OCI-M1 (cell line): ENCODE results near the gene ZNF620.
"Not testable (repeated sequence)": the region's sequence is repeated elsewhere in the genome, so short reads cannot be mapped to it uniquely, and the experiment has no call there.

ENCODE experiments used
- DNase-seq: peaks from one replicate; lab custom pipeline; 2025; lab: John Stamatoyannopoulos, UW

ZNF620 gene

GRCh38 chr3:40505599-40506462 lies at the start of gene ZNF620:
ZNF620 (plus strand) TSS chr3:40506039; CDS start chr3:40506353, 314 bp downstream.
- peak; percentile 94 for DNase-seq

GRCh38 chr3:40456279-40456939 lies 49.4 kb upstream of the ZNF620 start:
- DNase-seq, result no peak

GRCh38 chr3:40456940-40457823 lies 48.7 kb upstream of the ZNF620 start, which contains the start of gene RPL14:
RPL14 (plus strand) TSS chr3:40457339; CDS start chr3:40457472, 133 bp downstream.
- DNase-seq, result peak; percentile 96

GRCh38 chr3:40458473-40458872 lies 47.4 kb upstream of the ZNF620 start:
- DNase-seq, result no peak

- not testable (repeated sequence) for DNase-seq
These were observed 45.4 kb upstream of the ZNF620 start for GRCh38 chr3:40460481-40460880.

GRCh38 chr3:40461161-40461560 lies 44.7 kb upstream of the ZNF620 start:
- no peak for DNase-seq

GRCh38 chr3:40462838-40463237 lies 43.0 kb upstream of the ZNF620 start:
- DNase-seq, result not testable (repeated sequence)

GRCh38 chr3:40463579-40463978 lies 42.3 kb upstream of the ZNF620 start:
- no peak for DNase-seq

GRCh38 chr3:40464339-40465110 lies 41.3 kb upstream of the ZNF620 start:
- peak; percentile 29 for DNase-seq

GRCh38 chr3:40465111-40465407 lies 40.8 kb upstream of the ZNF620 start:
- no peak for DNase-seq

- DNase-seq, result no peak
These were observed 40.4 kb upstream of the ZNF620 start for GRCh38 chr3:40465456-40465855.

GRCh38 chr3:40468018-40468417 lies 37.8 kb upstream of the ZNF620 start:
- DNase-seq, result no peak

GRCh38 chr3:40470701-40471100 lies 35.1 kb upstream of the ZNF620 start:
- peak; percentile 64 for DNase-seq

GRCh38 chr3:40476478-40477470 lies 29.1 kb upstream of the ZNF620 start, which contains the start of gene ZNF619:
ZNF619 (plus strand) TSS chr3:40477122; CDS start chr3:40477980, 858 bp downstream.
- peak; percentile 85 for DNase-seq

- peak; percentile 37 for DNase-seq
These were observed 28.2 kb upstream of the ZNF620 start for GRCh38 chr3:40477666-40478065.

- DNase-seq, result no peak
These were observed 18.7 kb upstream of the ZNF620 start for GRCh38 chr3:40487172-40487571.

GRCh38 chr3:40490916-40491315 lies 14.9 kb upstream of the ZNF620 start:
- no peak for DNase-seq

- DNase-seq, result no peak
These were observed 11.1 kb upstream of the ZNF620 start for GRCh38 chr3:40494698-40495097.

- no peak for DNase-seq
These were observed 8.6 kb upstream of the ZNF620 start for GRCh38 chr3:40497288-40497687.

- DNase-seq, result no peak
These were observed 5.9 kb upstream of the ZNF620 start for GRCh38 chr3:40499952-40500351.
